Measurements from ENCODE around the gene C3orf62. TPM values are rescaled to one million over a fixed set of nuclear protein-coding genes. Genes with fewer than 3 reads are reported as not detected.

C3orf62 gene
- total RNA-seq, 3 donors from 2014 or later = 4.2 to 5.1 (median 4.3) TPM

DNA sequence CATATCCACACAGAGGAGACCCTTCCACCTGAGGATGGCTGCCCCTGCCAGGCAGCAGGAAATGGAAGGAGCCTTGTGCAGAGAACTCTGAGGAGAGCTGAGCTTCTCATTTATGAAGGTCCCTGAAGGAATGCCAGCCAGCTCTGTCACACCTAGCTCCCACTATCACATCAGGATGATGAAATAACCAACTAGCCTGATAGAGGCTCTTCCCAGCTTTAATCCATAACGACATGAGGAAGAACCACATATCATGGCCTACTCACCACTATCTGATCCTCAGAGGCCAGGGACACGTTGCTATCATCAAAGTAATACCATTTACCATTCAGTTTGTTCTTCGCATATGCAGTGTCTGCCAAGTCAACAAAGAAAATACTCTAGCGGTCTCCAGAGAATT, 1.5 kb upstream of the C3orf62 start:
- no peak for DNase-seq (ENCODE audit: low spot score in 2 of 2)
- Histone ChIP-seq H3K9me3 (no peaks in the 10 kb centered on the region), H3K4me1 (peaks cover 0 to 5% of the 10 kb centered on the region in 2 donors), H3K36me3 (peaks cover 3% of the 10 kb centered on the region), H3K27ac (peak overlapping the region; percentile 77 to 91), H3K27me3 (no peaks in the 10 kb centered on the region), H3K4me3 (no peak overlapping the region)
- intact Hi-C loops (cut with DNase I; ENCODE audit: low total_unique reads) = no loop called here
- TF ChIP-seq POLR2A (IDR thresholded peaks at IDR 0.05) = no peak

GRCh38 chr3:49277383-49277775, 347 bp upstream of the C3orf62 start:
- Histone ChIP-seq H3K27me3 (no peaks in the 10 kb centered on the region), H3K27ac (peak overlapping the region; percentile 91 to 97), H3K36me3 (no peaks in the 10 kb centered on the region), H3K4me1 (peaks cover 0 to 5% of the 10 kb centered on the region in 2 donors), H3K4me3 (peak overlapping the region; percentile 44 to 71 (median 58)), H3K9me3 (no peaks in the 10 kb centered on the region)
- intact Hi-C loops (cut with DNase I; ENCODE audit: low total_unique reads) = no loop called here
- no peak for DNase-seq (ENCODE audit: low spot score in 2 of 2)
- TF ChIP-seq POLR2A (IDR thresholded peaks at IDR 0.05) (no peak), POLR2AphosphoS5 (IDR thresholded peaks at IDR 0.05) (no peak)
- TF ChIP-seq, protein P1, sequence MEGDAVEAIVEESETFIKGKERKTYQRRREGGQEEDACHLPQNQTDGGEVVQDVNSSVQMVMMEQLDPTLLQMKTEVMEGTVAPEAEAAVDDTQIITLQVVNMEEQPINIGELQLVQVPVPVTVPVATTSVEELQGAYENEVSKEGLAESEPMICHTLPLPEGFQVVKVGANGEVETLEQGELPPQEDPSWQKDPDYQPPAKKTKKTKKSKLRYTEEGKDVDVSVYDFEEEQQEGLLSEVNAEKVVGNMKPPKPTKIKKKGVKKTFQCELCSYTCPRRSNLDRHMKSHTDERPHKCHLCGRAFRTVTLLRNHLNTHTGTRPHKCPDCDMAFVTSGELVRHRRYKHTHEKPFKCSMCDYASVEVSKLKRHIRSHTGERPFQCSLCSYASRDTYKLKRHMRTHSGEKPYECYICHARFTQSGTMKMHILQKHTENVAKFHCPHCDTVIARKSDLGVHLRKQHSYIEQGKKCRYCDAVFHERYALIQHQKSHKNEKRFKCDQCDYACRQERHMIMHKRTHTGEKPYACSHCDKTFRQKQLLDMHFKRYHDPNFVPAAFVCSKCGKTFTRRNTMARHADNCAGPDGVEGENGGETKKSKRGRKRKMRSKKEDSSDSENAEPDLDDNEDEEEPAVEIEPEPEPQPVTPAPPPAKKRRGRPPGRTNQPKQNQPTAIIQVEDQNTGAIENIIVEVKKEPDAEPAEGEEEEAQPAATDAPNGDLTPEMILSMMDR (IDR thresholded peaks at IDR 0.05) = no peak

- H3K36me3 ChIP-seq = no peaks in the 10 kb centered on the region
- no peak overlapping the region for H3K27ac ChIP-seq
- TF ChIP-seq, protein P1 (IDR thresholded peaks at IDR 0.05) = no peak
- TF ChIP-seq POLR2A (IDR thresholded peaks at IDR 0.05) (no peak), POLR2AphosphoS5 (IDR thresholded peaks at IDR 0.05) (no peak)
- no peaks in the 10 kb centered on the region for H3K27me3 ChIP-seq
- DNase-seq (ENCODE audit: low spot score in 2 of 2) = no peak
- intact Hi-C loops (cut with DNase I; ENCODE audit: low total_unique reads) = no loop called here
- H3K9me3 ChIP-seq = no peaks in the 10 kb centered on the region
- peaks cover 0 to 5% of the 10 kb centered on the region in 2 donors for H3K4me1 ChIP-seq
- no peak overlapping the region for H3K4me3 ChIP-seq
These were observed 3.1 kb downstream of the C3orf62 start for GRCh38 chr3:49273825-49274532.

DNA sequence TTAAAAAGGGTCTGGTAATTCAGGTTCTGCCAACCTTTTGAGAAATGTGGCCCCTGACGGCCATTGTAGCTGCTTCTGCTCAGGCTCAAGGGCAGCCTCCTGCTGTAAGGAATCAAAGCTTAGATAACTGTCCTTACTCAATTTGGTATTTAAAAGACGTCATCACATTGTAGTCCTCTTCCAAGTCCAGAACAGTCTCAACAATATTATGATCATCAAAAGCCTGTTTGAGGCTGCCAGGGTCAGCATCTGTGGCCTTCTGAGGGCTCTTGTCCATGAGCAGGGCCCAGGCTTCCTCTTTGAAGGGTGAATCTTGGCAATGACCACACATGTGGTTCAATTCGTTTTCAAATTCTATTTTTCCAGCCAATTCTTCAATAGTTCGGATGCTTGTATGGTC, 6.0 kb downstream of the C3orf62 start:
- no peak for DNase-seq (ENCODE audit: low spot score in 2 of 2)
- no peaks in the 10 kb centered on the region for H3K36me3 ChIP-seq
- no peaks in the 10 kb centered on the region for H3K9me3 ChIP-seq
- peaks cover 0 to 4% of the 10 kb centered on the region in 2 donors for H3K4me1 ChIP-seq
- no peak overlapping the region for H3K4me3 ChIP-seq
- no peaks in the 10 kb centered on the region for H3K27me3 ChIP-seq
- intact Hi-C loops (cut with DNase I; ENCODE audit: low total_unique reads) = no loop called here
- peak overlapping the region; percentile 17 to 22 for H3K27ac ChIP-seq
- TF ChIP-seq POLR2AphosphoS5 (IDR thresholded peaks at IDR 0.05) (no peak), POLR2A (IDR thresholded peaks at IDR 0.05) (no peak)
- TF ChIP-seq, protein P1 (IDR thresholded peaks at IDR 0.05) = no peak

DNA sequence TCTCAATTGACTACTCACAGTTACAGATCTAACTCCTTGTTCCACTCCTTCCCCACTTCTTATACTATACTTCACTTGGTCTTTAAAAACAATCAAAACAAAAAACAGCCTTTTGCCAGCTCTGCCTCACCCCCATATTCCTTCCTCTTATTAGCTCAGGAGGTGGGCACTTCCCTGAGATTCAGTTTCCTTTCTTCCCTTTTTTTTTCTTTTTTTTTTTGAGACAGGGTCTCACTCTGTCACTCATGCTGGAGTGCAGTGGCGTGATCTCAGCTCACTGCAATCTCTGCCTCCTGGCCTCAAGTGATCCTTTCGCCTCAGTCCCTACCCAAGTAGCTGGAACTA, 6.9 kb downstream of the C3orf62 start:
- Histone ChIP-seq H3K9me3 (no peaks in the 10 kb centered on the region), H3K36me3 (no peaks in the 10 kb centered on the region), H3K4me1 (no peaks in the 10 kb centered on the region), H3K4me3 (no peak overlapping the region), H3K27ac (no peak overlapping the region), H3K27me3 (no peaks in the 10 kb centered on the region)
- intact Hi-C loops (cut with DNase I; ENCODE audit: low total_unique reads) = no loop called here
- no peak for TF ChIP-seq POLR2AphosphoS5 (IDR thresholded peaks at IDR 0.05)
- TF ChIP-seq, protein P1 (IDR thresholded peaks at IDR 0.05) = no peak
- TF ChIP-seq POLR2A (IDR thresholded peaks at IDR 0.05) = no peak
- DNase-seq (ENCODE audit: low spot score in 2 of 2) = no peak

Measured in breast epithelium (tissue), 4 donors.